T-helper 2 cell treated with Interferon-gamma antibody and Interleukin-4, amounts not matched to agents 5 μg/mL and 100 μg/mL, for 36 hours (primary cell): ENCODE data around the gene UPF2.
"Not testable (repeated sequence)": the region's sequence is repeated elsewhere in the genome, so short reads cannot be mapped to it uniquely, and the experiment has no call there.

Experiments
- DNase-seq: peaks from one replicate; pipeline ENCODE4 v3.0.0; 2021; ENCODE audit warnings: low spot score
- H3K27ac Mint-ChIP-seq: one replicate; pipeline ENCODE4 v1.8.0; 2021; ENCODE audit warnings: mild to moderate bottlenecking, mixed read lengths
- H3K27me3 Mint-ChIP-seq: one replicate; pipeline ENCODE4 v1.8.0; 2021; ENCODE audit warnings: low read depth, mixed read lengths
- H3K36me3 Mint-ChIP-seq: one replicate; pipeline ENCODE4 v1.8.0; 2021; ENCODE audit warnings: low read depth, mixed read lengths
- H3K4me1 Mint-ChIP-seq: one replicate; pipeline ENCODE4 v1.8.0; 2021; ENCODE audit warnings: low read depth, mixed read lengths
- H3K4me3 Mint-ChIP-seq: one replicate; pipeline ENCODE4 v1.8.0; 2022; ENCODE audit warnings: mild to moderate bottlenecking, moderate library complexity, mixed read lengths
- H3K9me3 Mint-ChIP-seq: one replicate; pipeline ENCODE4 v1.8.0; 2021; ENCODE audit warnings: mixed read lengths

UPF2 gene

GRCh38 chr10:11975795-11976194 lies 66.8 kb downstream of the UPF2 start:
- Mint-ChIP-seq H3K4me3 (no peak overlapping the region), H3K4me1 (peaks cover 2% of the 10 kb centered on the region), H3K36me3 (peaks cover 56% of the 10 kb centered on the region), H3K27me3 (no peaks in the 10 kb centered on the region), H3K9me3 (peaks cover 5% of the 10 kb centered on the region), H3K27ac (no peak overlapping the region)
- no peak for DNase-seq

GRCh38 chr10:11972523-11972922 lies 70.1 kb downstream of the UPF2 start:
- H3K36me3 Mint-ChIP-seq: peaks cover 53% of the 10 kb centered on the region
- H3K4me1 Mint-ChIP-seq, H3K9me3 Mint-ChIP-seq, DNase-seq, H3K27me3 Mint-ChIP-seq, H3K27ac Mint-ChIP-seq, H3K4me3 Mint-ChIP-seq: not testable (repeated sequence)

GRCh38 chr10:11962176-11962575 lies 80.4 kb downstream of the UPF2 start:
- Mint-ChIP-seq H3K4me3 (no peak overlapping the region), H3K36me3 (peaks cover 58% of the 10 kb centered on the region), H3K4me1 (no peaks in the 10 kb centered on the region)

GRCh38 chr10:11961771-11962170 lies 80.8 kb downstream of the UPF2 start:
- Mint-ChIP-seq H3K27ac (no peak overlapping the region), H3K4me1 (no peaks in the 10 kb centered on the region), H3K4me3 (no peak overlapping the region), H3K36me3 (peaks cover 55% of the 10 kb centered on the region), H3K27me3 (no peaks in the 10 kb centered on the region), H3K9me3 (peaks cover 6% of the 10 kb centered on the region)
- DNase-seq: no peak

More at GRCh38 chr10:11962176-11962575, 80.4 kb downstream of the UPF2 start:
- no peak overlapping the region for H3K27ac Mint-ChIP-seq
- peaks cover 10% of the 10 kb centered on the region for H3K9me3 Mint-ChIP-seq
- H3K27me3 Mint-ChIP-seq: no peaks in the 10 kb centered on the region
- DNase-seq: no peak

GRCh38 chr10:11959966-11960365 lies 82.6 kb downstream of the UPF2 start:
- H3K27ac Mint-ChIP-seq: no peak overlapping the region
- H3K4me3 Mint-ChIP-seq: no peak overlapping the region
- DNase-seq: no peak
- peaks cover 57% of the 10 kb centered on the region for H3K36me3 Mint-ChIP-seq
- H3K9me3 Mint-ChIP-seq: no peaks in the 10 kb centered on the region
- H3K27me3 Mint-ChIP-seq: no peaks in the 10 kb centered on the region
- no peaks in the 10 kb centered on the region for H3K4me1 Mint-ChIP-seq

- Mint-ChIP-seq H3K27ac (no peak overlapping the region), H3K4me3 (no peak overlapping the region), H3K4me1 (no peaks in the 10 kb centered on the region), H3K27me3 (no peaks in the 10 kb centered on the region), H3K36me3 (peaks cover 52% of the 10 kb centered on the region), H3K9me3 (no peaks in the 10 kb centered on the region)
- DNase-seq: no peak
These were observed 83.7 kb downstream of the UPF2 start for GRCh38 chr10:11958956-11959355.

DNA sequence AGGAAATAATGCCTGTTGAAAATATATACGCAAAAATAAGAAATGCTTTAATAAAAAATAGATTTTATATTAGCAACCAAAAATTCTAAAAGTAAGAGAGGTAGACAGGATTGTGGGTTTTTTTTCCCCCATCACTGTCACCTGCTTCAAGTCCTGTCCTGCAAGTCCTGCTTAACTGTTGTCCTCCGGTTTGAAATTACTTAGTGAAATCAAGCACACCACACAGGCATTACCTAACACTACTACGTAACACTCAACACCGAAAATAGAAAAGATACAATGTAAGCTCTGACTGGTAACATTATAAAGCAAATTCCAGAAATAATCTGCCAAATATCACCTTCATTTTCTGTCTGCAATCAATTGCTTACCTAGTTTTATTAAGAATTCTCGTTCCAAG lies 90.9 kb downstream of the UPF2 start:
- no peak for DNase-seq
- peaks cover 10% of the 10 kb centered on the region for H3K4me1 Mint-ChIP-seq
- H3K27me3 Mint-ChIP-seq: no peaks in the 10 kb centered on the region
- H3K4me3 Mint-ChIP-seq: no peak overlapping the region
- peaks cover 35% of the 10 kb centered on the region for H3K36me3 Mint-ChIP-seq
- H3K9me3 Mint-ChIP-seq: no peaks in the 10 kb centered on the region
- H3K27ac Mint-ChIP-seq: no peak overlapping the region

DNA sequence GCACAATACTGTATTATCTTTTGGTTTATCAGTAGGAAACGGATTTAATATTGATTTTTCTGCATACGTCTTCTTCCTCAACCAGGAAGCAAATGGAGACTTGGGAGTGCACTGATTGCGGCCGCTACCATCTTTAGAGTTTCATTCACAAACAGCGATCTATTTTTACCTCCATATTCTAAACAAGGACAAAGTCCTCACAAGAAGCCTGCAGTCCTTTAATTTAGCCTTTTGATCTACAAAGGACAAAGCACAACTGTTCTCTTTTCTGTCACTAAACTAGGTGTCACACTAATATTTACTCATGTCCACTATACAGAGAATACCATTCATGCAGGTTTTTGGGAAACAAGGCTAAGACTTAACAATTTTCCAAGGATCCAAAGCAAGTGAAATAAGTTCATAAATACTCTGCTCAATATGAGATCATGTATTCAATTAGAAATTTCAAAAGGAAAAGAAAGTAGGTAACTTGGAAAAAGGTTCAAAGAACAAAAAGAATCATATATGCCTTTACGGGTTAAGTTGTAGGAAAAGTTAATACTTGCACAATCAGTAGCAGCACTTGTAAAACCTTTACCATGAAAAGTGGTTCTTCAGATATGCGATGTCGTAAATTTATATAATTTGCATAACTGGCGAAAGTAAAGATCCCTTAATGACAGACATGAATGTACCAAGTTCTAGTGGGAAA lies 92.1 kb downstream of the UPF2 start:
- no peaks in the 10 kb centered on the region for H3K27me3 Mint-ChIP-seq
- H3K4me1 Mint-ChIP-seq: peaks cover 10% of the 10 kb centered on the region
- DNase-seq: no peak
- no peak overlapping the region for H3K27ac Mint-ChIP-seq
- H3K4me3 Mint-ChIP-seq: no peak overlapping the region
- peaks cover 27% of the 10 kb centered on the region for H3K36me3 Mint-ChIP-seq
- H3K9me3 Mint-ChIP-seq: no peaks in the 10 kb centered on the region

- H3K9me3 Mint-ChIP-seq: no peaks in the 10 kb centered on the region
- H3K27ac Mint-ChIP-seq: peak overlapping the region; percentile 9
These were observed 93.5 kb downstream of the UPF2 start for GRCh38 chr10:11949152-11949551.

GRCh38 chr10:11946652-11947051 lies 96.0 kb downstream of the UPF2 start:
- Mint-ChIP-seq H3K4me1 (peaks cover 10% of the 10 kb centered on the region), H3K27ac (no peak overlapping the region), H3K9me3 (no peaks in the 10 kb centered on the region), H3K27me3 (no peaks in the 10 kb centered on the region), H3K4me3 (no peak overlapping the region), H3K36me3 (peaks cover 38% of the 10 kb centered on the region)
- DNase-seq: no peak

More at GRCh38 chr10:11949152-11949551, 93.5 kb downstream of the UPF2 start:
- Mint-ChIP-seq H3K27me3 (no peaks in the 10 kb centered on the region), H3K4me3 (no peak overlapping the region), H3K4me1 (peaks cover 10% of the 10 kb centered on the region), H3K36me3 (peaks cover 27% of the 10 kb centered on the region)
- no peak for DNase-seq

- Mint-ChIP-seq H3K4me1 (peaks cover 2% of the 10 kb centered on the region), H3K27me3 (no peaks in the 10 kb centered on the region), H3K27ac (no peak overlapping the region), H3K4me3 (no peak overlapping the region), H3K9me3 (no peaks in the 10 kb centered on the region), H3K36me3 (peaks cover 26% of the 10 kb centered on the region)
- DNase-seq: no peak
These were observed 106.0 kb downstream of the UPF2 start for GRCh38 chr10:11936389-11937152.

DNA sequence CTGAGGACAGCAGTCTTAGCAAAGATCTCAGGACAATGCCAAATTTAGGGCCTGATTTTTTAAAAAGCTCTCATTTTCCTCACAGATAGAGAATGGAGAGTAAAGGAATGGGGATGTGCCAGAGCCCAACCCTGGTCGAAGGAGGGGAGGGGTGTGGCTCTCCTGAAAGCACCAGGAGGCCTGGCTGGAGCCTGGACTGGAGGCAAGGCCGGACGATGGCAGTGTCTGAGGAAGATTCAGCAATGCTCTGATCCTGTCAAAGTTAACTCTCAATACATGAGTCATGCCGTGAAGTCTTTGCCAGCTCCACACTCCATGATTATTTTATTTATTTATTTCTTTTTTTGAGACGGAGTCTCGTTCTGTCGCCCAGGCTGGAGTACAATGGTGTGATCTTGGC lies 108.3 kb downstream of the UPF2 start:
- Mint-ChIP-seq H3K4me3 (no peak overlapping the region), H3K27me3 (no peaks in the 10 kb centered on the region), H3K36me3 (peaks cover 41% of the 10 kb centered on the region), H3K4me1 (peaks cover 2% of the 10 kb centered on the region), H3K27ac (no peak overlapping the region), H3K9me3 (no peaks in the 10 kb centered on the region)
- no peak for DNase-seq

- Mint-ChIP-seq H3K27me3 (no peaks in the 10 kb centered on the region), H3K27ac (no peak overlapping the region), H3K4me3 (no peak overlapping the region), H3K36me3 (peaks cover 44% of the 10 kb centered on the region), H3K4me1 (peaks cover 2% of the 10 kb centered on the region), H3K9me3 (no peaks in the 10 kb centered on the region)
- no peak for DNase-seq
These were observed 108.9 kb downstream of the UPF2 start for GRCh38 chr10:11933577-11934223.

GRCh38 chr10:11931038-11931437 lies 111.6 kb downstream of the UPF2 start:
- Mint-ChIP-seq H3K9me3 (no peaks in the 10 kb centered on the region), H3K4me3 (no peak overlapping the region), H3K36me3 (peaks cover 52% of the 10 kb centered on the region), H3K27ac (no peak overlapping the region), H3K4me1 (peaks cover 2% of the 10 kb centered on the region), H3K27me3 (no peaks in the 10 kb centered on the region)
- no peak for DNase-seq
